ENCODE results near the gene PMEPA1.

DNA sequence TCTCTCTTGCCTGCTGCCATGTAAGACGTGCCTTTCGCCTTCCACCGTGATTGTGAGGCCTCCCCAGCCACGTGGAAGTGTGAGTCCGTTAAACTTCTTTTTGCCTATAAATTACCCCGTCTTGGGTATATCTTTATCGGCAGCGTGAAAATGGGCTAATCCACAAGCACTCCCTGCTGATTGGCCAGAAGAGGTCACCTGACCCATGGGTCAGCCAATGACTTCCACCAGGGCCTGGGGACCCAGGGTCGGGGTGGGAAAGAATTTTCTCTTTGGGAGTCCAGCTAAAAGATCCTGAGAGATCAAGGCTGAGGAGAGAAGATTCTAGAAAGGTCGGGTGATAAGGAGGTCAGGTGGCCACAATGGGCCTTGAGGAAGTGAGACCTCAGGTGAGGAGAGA lies 106.7 kb downstream of the PMEPA1 start:
- TF ChIP-seq, protein P1, sequence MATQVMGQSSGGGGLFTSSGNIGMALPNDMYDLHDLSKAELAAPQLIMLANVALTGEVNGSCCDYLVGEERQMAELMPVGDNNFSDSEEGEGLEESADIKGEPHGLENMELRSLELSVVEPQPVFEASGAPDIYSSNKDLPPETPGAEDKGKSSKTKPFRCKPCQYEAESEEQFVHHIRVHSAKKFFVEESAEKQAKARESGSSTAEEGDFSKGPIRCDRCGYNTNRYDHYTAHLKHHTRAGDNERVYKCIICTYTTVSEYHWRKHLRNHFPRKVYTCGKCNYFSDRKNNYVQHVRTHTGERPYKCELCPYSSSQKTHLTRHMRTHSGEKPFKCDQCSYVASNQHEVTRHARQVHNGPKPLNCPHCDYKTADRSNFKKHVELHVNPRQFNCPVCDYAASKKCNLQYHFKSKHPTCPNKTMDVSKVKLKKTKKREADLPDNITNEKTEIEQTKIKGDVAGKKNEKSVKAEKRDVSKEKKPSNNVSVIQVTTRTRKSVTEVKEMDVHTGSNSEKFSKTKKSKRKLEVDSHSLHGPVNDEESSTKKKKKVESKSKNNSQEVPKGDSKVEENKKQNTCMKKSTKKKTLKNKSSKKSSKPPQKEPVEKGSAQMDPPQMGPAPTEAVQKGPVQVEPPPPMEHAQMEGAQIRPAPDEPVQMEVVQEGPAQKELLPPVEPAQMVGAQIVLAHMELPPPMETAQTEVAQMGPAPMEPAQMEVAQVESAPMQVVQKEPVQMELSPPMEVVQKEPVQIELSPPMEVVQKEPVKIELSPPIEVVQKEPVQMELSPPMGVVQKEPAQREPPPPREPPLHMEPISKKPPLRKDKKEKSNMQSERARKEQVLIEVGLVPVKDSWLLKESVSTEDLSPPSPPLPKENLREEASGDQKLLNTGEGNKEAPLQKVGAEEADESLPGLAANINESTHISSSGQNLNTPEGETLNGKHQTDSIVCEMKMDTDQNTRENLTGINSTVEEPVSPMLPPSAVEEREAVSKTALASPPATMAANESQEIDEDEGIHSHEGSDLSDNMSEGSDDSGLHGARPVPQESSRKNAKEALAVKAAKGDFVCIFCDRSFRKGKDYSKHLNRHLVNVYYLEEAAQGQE (IDR thresholded peaks at IDR 0.05) = no peak
- TF ChIP-seq, protein P2, sequence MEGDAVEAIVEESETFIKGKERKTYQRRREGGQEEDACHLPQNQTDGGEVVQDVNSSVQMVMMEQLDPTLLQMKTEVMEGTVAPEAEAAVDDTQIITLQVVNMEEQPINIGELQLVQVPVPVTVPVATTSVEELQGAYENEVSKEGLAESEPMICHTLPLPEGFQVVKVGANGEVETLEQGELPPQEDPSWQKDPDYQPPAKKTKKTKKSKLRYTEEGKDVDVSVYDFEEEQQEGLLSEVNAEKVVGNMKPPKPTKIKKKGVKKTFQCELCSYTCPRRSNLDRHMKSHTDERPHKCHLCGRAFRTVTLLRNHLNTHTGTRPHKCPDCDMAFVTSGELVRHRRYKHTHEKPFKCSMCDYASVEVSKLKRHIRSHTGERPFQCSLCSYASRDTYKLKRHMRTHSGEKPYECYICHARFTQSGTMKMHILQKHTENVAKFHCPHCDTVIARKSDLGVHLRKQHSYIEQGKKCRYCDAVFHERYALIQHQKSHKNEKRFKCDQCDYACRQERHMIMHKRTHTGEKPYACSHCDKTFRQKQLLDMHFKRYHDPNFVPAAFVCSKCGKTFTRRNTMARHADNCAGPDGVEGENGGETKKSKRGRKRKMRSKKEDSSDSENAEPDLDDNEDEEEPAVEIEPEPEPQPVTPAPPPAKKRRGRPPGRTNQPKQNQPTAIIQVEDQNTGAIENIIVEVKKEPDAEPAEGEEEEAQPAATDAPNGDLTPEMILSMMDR (IDR thresholded peaks at IDR 0.05) = no peak
- TF ChIP-seq RAD21 (conservative IDR thresholded peaks at IDR 0.05 in 1 of 2, IDR thresholded peaks at IDR 0.05 in 1 of 2) = no peak
- TF ChIP-seq POLR2A (IDR thresholded peaks at IDR 0.05; ENCODE audit: low read length) = no peak
- TF ChIP-seq EHMT2 (IDR thresholded peaks at IDR 0.05; ENCODE audit: low read depth) = no peak
- TF ChIP-seq MAX (IDR thresholded peaks at IDR 0.05) = no peak
- TF ChIP-seq RFX5 (IDR thresholded peaks at IDR 0.05) = no peak
- no peak for TF ChIP-seq MAFK (IDR thresholded peaks at IDR 0.05; ENCODE audit: partially characterized antibody)
- TF ChIP-seq CEBPB (IDR thresholded peaks at IDR 0.05) = no peak

Data from A549 (cell line).